NB4 (cell line): ENCODE results near the gene SPSB4.

ENCODE experiments used
- MYC ChIP-seq: IDR thresholded peaks from 2 replicates; pipeline ENCODE4 v1.6.1; 2011; ENCODE audit warnings: low read depth, low read length
- POLR2A ChIP-seq: IDR thresholded peaks from 2 replicates; pipeline ENCODE4 v1.6.1; 2011; ENCODE audit warnings: mild to moderate bottlenecking; ENCODE audit not compliant: insufficient read length; ENCODE audit errors: extremely low read depth
- TF ChIP-seq, protein P1 (sequence below): IDR thresholded peaks from one replicate; pipeline ENCODE4 v1.5.1; 2012; ENCODE audit warnings: low read depth, low read length
- TF ChIP-seq, protein P2 (sequence below): IDR thresholded peaks from 2 replicates; pipeline ENCODE4 v1.6.1; 2011; ENCODE audit warnings: low read depth, low read length

DNA sequence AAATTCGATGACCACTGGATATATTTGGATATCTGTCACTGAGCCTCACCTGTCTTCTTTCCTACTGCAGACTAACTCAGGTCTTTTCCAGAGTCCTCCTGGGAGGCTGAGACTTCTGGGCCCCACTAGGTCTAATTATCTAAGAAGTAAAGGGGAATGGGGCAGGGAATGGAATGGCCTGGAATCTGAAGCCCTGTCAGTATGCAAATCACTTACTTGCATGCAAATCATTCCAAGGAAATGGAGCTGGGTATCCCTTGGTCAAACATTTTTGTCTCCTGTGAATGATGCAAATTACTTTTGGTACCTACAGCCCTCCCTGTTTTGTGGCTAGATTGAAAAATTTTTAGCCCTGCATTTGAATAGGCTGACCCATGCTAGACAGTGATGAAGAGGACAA lies 5.3 kb upstream of the SPSB4 start:
- TF ChIP-seq, protein P1, sequence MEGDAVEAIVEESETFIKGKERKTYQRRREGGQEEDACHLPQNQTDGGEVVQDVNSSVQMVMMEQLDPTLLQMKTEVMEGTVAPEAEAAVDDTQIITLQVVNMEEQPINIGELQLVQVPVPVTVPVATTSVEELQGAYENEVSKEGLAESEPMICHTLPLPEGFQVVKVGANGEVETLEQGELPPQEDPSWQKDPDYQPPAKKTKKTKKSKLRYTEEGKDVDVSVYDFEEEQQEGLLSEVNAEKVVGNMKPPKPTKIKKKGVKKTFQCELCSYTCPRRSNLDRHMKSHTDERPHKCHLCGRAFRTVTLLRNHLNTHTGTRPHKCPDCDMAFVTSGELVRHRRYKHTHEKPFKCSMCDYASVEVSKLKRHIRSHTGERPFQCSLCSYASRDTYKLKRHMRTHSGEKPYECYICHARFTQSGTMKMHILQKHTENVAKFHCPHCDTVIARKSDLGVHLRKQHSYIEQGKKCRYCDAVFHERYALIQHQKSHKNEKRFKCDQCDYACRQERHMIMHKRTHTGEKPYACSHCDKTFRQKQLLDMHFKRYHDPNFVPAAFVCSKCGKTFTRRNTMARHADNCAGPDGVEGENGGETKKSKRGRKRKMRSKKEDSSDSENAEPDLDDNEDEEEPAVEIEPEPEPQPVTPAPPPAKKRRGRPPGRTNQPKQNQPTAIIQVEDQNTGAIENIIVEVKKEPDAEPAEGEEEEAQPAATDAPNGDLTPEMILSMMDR: no peak
- TF ChIP-seq POLR2A: no peak
- TF ChIP-seq, protein P2, sequence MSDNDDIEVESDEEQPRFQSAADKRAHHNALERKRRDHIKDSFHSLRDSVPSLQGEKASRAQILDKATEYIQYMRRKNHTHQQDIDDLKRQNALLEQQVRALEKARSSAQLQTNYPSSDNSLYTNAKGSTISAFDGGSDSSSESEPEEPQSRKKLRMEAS: no peak
- TF ChIP-seq MYC: no peak
